CD14-positive monocyte (primary cell): ENCODE results near the gene FABP2. TPM values are rescaled to one million over a fixed set of nuclear protein-coding genes. Genes with fewer than 3 reads are reported as not detected.
"Not testable (repeated sequence)": the region's sequence is repeated elsewhere in the genome, so short reads cannot be mapped to it uniquely, and the experiment has no call there.

Source experiments
- DNase-seq, 3 donors: peaks; one replicate each; pipeline ENCODE4 v3.0.0-alpha.2; 2011 to 2022
- H2AFZ ChIP-seq: 2 replicates; pipeline ENCODE4 v1.6.0; 2012; ENCODE audit warnings: mild to moderate bottlenecking, low read depth, low read length, inconsistent platforms; ENCODE audit not compliant: insufficient read depth, poor library complexity, severe bottlenecking
- H3K27ac ChIP-seq, 2 donors: 1 replicate in 1 of 2; 2 replicates in 1 of 2; pipeline ENCODE4 v1.5.1; 2012 to 2013; ENCODE audit warnings: low read length in 2 of 2, control low read depth in 1 of 2, inconsistent platforms in 1 of 2, low read depth in 1 of 2, mild to moderate bottlenecking in 1 of 2
- H3K27me3 ChIP-seq, 2 donors: one replicate each; pipeline versions ENCODE4 v1.6.0 to v1.6.1; 2011 to 2013; ENCODE audit warnings: low read length in 2 of 2; ENCODE audit not compliant: control insufficient read depth in 2 of 2, insufficient read depth in 2 of 2
- H3K36me3 ChIP-seq, 2 donors: replicated peaks in 1 of 2; 1 replicate in 1 of 2; 2 replicates in 1 of 2; pipeline versions ENCODE4 v1.5.1 to v1.6.1; 2012 to 2013; ENCODE audit warnings: low read length in 2 of 2, control low read depth in 1 of 2, inconsistent platforms in 1 of 2, mild to moderate bottlenecking in 1 of 2; ENCODE audit not compliant: insufficient read depth in 2 of 2, control insufficient read depth in 1 of 2
- H3K4me1 ChIP-seq, 2 donors: 1 replicate in 1 of 2; 2 replicates in 1 of 2; pipeline versions ENCODE4 v1.5.1 to v1.6.1; 2012 to 2013; ENCODE audit warnings: low read length in 2 of 2, control low read depth in 1 of 2, inconsistent platforms in 1 of 2, mild to moderate bottlenecking in 1 of 2, moderate library complexity in 1 of 2; ENCODE audit not compliant: insufficient read depth in 2 of 2, control insufficient read depth in 1 of 2
- H3K4me2 ChIP-seq: replicated peaks from 2 replicates; pipeline ENCODE3; 2012; ENCODE audit warnings: low read length, moderate library complexity, mild to moderate bottlenecking; ENCODE audit not compliant: poor library complexity, severe bottlenecking; ENCODE audit errors: extremely low read depth
- H3K4me3 ChIP-seq, 3 experiments: fragments of 200-600 bp in 1 of 3; sonication (generic) in 1 of 3; replicated peaks in 1 of 3; 1 replicate in 2 of 3; 2 replicates in 1 of 3; pipeline ENCODE4 v1.5.1; 2011 to 2013; ENCODE audit warnings: low read length in 3 of 3, mild to moderate bottlenecking in 3 of 3, control low read depth in 2 of 3, low read depth in 2 of 3, inconsistent platforms in 1 of 3, moderate library complexity in 1 of 3
- H3K79me2 ChIP-seq: 2 replicates; pipeline ENCODE4 v1.6.0; 2012; ENCODE audit warnings: mild to moderate bottlenecking, control low read depth, inconsistent platforms, low read length, moderate library complexity; ENCODE audit not compliant: insufficient read depth
- H3K9ac ChIP-seq: 2 replicates; pipeline ENCODE4 v1.6.0; 2017; ENCODE audit warnings: low read length, mild to moderate bottlenecking; ENCODE audit not compliant: insufficient read depth, poor library complexity, severe bottlenecking
- H3K9me3 ChIP-seq, 2 donors: replicated peaks in 1 of 2; 1 replicate in 1 of 2; 2 replicates in 1 of 2; pipeline versions ENCODE4 v1.5.1 to v1.6.1; 2012 to 2013; ENCODE audit warnings: low read length in 2 of 2, control low read depth in 1 of 2; ENCODE audit not compliant: control insufficient read depth in 1 of 2, insufficient read depth in 1 of 2
- H4K20me1 ChIP-seq: 2 replicates; pipeline ENCODE4 v1.6.0; 2012; ENCODE audit warnings: mild to moderate bottlenecking, low read length, control low read depth, moderate library complexity; ENCODE audit not compliant: insufficient read depth
- H3K27ac Mint-ChIP-seq, 7 donors: one replicate each; pipeline ENCODE4 v1.8.0; 2020; ENCODE audit warnings: mild to moderate bottlenecking in 7 of 7, mixed read lengths in 7 of 7, moderate library complexity in 6 of 7, inconsistent platforms in 2 of 7
- H3K27me3 Mint-ChIP-seq, 3 donors: one replicate each; pipeline ENCODE4 v1.8.0; 2021 to 2022; ENCODE audit warnings: low read depth in 3 of 3, mild to moderate bottlenecking in 3 of 3, mixed read lengths in 3 of 3, moderate library complexity in 3 of 3, inconsistent platforms in 1 of 3
- H3K36me3 Mint-ChIP-seq, 2 donors: one replicate each; pipeline ENCODE4 v1.8.0; 2020; ENCODE audit warnings: mixed read lengths in 2 of 2, inconsistent platforms in 1 of 2, mild to moderate bottlenecking in 1 of 2
- H3K4me1 Mint-ChIP-seq: one replicate; pipeline ENCODE4 v1.8.0; 2020; ENCODE audit warnings: mild to moderate bottlenecking, mixed read lengths
- H3K4me3 Mint-ChIP-seq, 2 donors: one replicate each; pipeline ENCODE4 v1.8.0; 2020; ENCODE audit warnings: mild to moderate bottlenecking in 2 of 2, mixed read lengths in 2 of 2, moderate library complexity in 1 of 2
- H3K9me3 Mint-ChIP-seq, 7 donors: one replicate each; pipeline ENCODE4 v1.8.0; 2020 to 2022; ENCODE audit warnings: mixed read lengths in 7 of 7, mild to moderate bottlenecking in 6 of 7, moderate library complexity in 6 of 7, inconsistent platforms in 2 of 7
- whole genome bisulfite sequencing: methylation state at CpG from one replicate; pipeline ENCODE4 v1.1.5; 2013; ENCODE audit warnings: missing lambda C conversion rate; ENCODE audit not compliant: insufficient coverage; 5-methylcytosine and 5-hydroxymethylcytosine counted together
- intact Hi-C, 2 donors: fragments of 100-400 bp; cut with micrococcal nuclease; formaldehyde crosslinking; loops; one replicate each; pipeline versions ENCODE4 v1.15.0 to v1.15.1; 2023
- polyA plus RNA-seq, 3 donors: library from polyadenylated mRNA; depleted of rRNA in 1 of 3; unstranded in 2 of 3; stranded (reverse) in 1 of 3; fragments of 300-500 nt in 2 of 3; fragments of >200 nt in 1 of 3; fragmentation: Illumina TruSeq in 2 of 3; gene quantifications; 1 replicate in 2 of 3; 2 replicates in 1 of 3; pipeline ENCODE4 v1.2.3, GENCODE V29; 2012 to 2021

The FABP2 gene
- polyA plus RNA-seq, 3 donors = not detected

GRCh38 chr4:119348169-119348568 lies 26.2 kb upstream of the FABP2 start:
- H3K9me3 Mint-ChIP-seq, H3K27ac ChIP-seq, H2AFZ ChIP-seq, H3K79me2 ChIP-seq, H3K4me1 ChIP-seq, H3K36me3 Mint-ChIP-seq, H3K4me1 Mint-ChIP-seq, H3K36me3 ChIP-seq, H3K27me3 ChIP-seq, H3K4me2 ChIP-seq, H3K27ac Mint-ChIP-seq, H3K4me3 Mint-ChIP-seq, H3K9me3 ChIP-seq, intact Hi-C loops, H3K9ac ChIP-seq, H4K20me1 ChIP-seq, H3K27me3 Mint-ChIP-seq, DNase-seq, H3K4me3 ChIP-seq: not testable (repeated sequence)
- no CpG with 5 or more reads among the region's 1 CpG for WGBS

DNA sequence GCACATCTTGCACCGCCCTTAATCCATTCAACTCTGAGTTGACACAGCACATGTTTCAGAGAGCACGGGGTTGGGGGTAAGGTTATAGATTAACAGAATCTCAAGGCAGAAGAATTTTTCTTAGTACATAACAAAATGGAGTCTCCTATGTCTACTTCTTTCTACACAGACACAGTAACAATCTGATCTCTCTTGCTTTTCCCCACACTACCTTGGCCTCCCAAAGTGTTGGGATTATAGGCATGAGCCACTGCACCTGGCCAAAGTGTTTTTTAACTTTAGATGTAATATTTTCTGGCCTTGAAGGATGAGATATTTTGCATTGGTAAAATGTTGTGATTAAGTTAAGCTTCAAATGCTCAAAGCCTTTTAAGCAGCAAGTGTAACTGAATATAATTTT lies 21.4 kb upstream of the FABP2 start:
- H3K79me2 ChIP-seq, H3K9me3 ChIP-seq, H3K27ac Mint-ChIP-seq, H3K27me3 Mint-ChIP-seq, H3K27me3 ChIP-seq, H2AFZ ChIP-seq, intact Hi-C loops, H3K4me3 Mint-ChIP-seq, H3K36me3 Mint-ChIP-seq, H3K4me3 ChIP-seq, DNase-seq, H3K4me1 Mint-ChIP-seq, H3K9me3 Mint-ChIP-seq, H3K4me1 ChIP-seq, H3K36me3 ChIP-seq, H3K9ac ChIP-seq, H4K20me1 ChIP-seq, H3K4me2 ChIP-seq, H3K27ac ChIP-seq: not testable (repeated sequence)
- no CpG with 5 or more reads among the region's 2 CpGs for WGBS

- H2AFZ ChIP-seq, intact Hi-C loops, H3K27me3 ChIP-seq, H3K36me3 Mint-ChIP-seq, H3K9ac ChIP-seq, H3K9me3 ChIP-seq, H3K4me3 ChIP-seq, H4K20me1 ChIP-seq, DNase-seq, H3K4me3 Mint-ChIP-seq, H3K27ac ChIP-seq, H3K9me3 Mint-ChIP-seq, H3K79me2 ChIP-seq, H3K27me3 Mint-ChIP-seq, H3K4me2 ChIP-seq, H3K27ac Mint-ChIP-seq, H3K36me3 ChIP-seq: not testable (repeated sequence)
- H3K4me1 Mint-ChIP-seq = peaks cover 16% of the 10 kb centered on the region
- H3K4me1 ChIP-seq = peaks cover 14 to 17% of the 10 kb centered on the region in 2 donors
These were observed 18.0 kb upstream of the FABP2 start for GRCh38 chr4:119339895-119340294.
